ENCODE measurements around the gene TUT1. TPM values are rescaled to one million over a fixed set of nuclear protein-coding genes. Genes with fewer than 3 reads are reported as not detected.
A peak's percentile ranks its signal among the peaks of the same experiment; 100 is the strongest.
"Not testable (repeated sequence)": the region's sequence is repeated elsewhere in the genome, so short reads cannot be mapped to it uniquely, and the experiment has no call there.

Gene TUT1
- total RNA-seq, 1 donor from 2014 or later = 17.6 TPM

- peak; percentile 67 for DNase-seq
- no peak for ATAC-seq
These were observed 18.2 kb downstream of the TUT1 start for GRCh38 chr11:62573006-62573591.

DNA sequence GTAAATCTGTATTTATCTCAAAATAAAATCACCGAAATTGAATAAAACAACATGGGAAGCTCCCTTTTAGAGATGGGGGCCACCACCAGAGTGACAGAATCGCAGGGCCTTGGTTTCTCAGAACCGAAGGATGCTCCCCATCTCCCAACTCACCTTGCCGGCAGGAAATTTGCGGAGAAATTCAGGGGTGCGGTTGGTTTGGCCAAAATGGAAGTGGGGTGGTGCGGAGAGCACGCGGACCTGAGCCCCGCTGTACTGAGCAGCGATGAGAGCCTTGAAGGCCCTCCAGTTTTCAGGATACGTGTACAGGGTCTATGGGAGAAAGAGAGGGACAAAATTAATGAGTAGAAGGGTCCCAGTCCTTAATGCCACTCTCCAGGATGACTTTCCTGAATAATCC lies 18.9 kb downstream of the TUT1 start:
- peaks cover 64% of the 10 kb centered on the region for H3K36me3 ChIP-seq
- DNase-seq (no peak), ATAC-seq (no peak)
- peaks cover 32% of the 10 kb centered on the region for H3K4me1 ChIP-seq
- no peak overlapping the region for H3K27ac ChIP-seq
- no peaks in the 10 kb centered on the region for H3K9me3 ChIP-seq
- intact Hi-C loops (cut with DNase I) = no loop called here
- H3K4me3 ChIP-seq = peak overlapping the region; percentile 90
- no peak for TF ChIP-seq CTCF (IDR thresholded peaks at IDR 0.05)
- no peaks in the 10 kb centered on the region for H3K27me3 ChIP-seq

More at GRCh38 chr11:62573006-62573591, 18.2 kb downstream of the TUT1 start:
- intact Hi-C loops (cut with DNase I) = no loop called here
- peak overlapping the region; percentile 90 for H3K4me3 ChIP-seq
- peak overlapping the region; percentile 83 for H3K27ac ChIP-seq
- H3K9me3 ChIP-seq = no peaks in the 10 kb centered on the region
- no peaks in the 10 kb centered on the region for H3K27me3 ChIP-seq
- no peak for TF ChIP-seq CTCF (IDR thresholded peaks at IDR 0.05)
- peaks cover 61% of the 10 kb centered on the region for H3K36me3 ChIP-seq
- H3K4me1 ChIP-seq = peaks cover 32% of the 10 kb centered on the region

- H3K36me3 ChIP-seq = peaks cover 65% of the 10 kb centered on the region
- H3K9me3 ChIP-seq; DNase-seq; H3K27ac ChIP-seq; H3K4me3 ChIP-seq; ATAC-seq; H3K27me3 ChIP-seq; intact Hi-C loops (cut with DNase I): not testable (repeated sequence)
- H3K4me1 ChIP-seq = peaks cover 29% of the 10 kb centered on the region
These were observed 19.8 kb downstream of the TUT1 start for GRCh38 chr11:62571493-62571892.

DNA sequence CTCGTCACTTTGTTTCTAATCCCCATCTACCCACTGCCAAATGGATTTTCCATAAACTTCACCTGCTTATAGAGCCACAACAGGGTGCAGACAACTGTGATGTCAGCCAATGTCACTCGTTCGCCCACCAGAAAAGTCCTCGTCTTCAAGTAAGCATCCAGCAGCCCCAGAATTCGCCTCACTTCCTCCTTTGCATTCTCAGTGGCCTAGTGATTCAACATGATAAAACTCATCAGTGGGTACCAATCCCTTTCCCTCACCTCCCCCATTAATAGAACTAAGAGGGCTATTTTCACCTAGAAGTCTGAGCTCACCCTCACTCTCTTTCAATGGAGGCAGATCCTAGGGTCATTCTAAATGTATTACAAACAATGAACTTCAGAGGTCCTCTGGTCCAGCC lies 20.4 kb downstream of the TUT1 start:
- DNase-seq; H3K27me3 ChIP-seq; H3K4me3 ChIP-seq; intact Hi-C loops (cut with DNase I); H3K9me3 ChIP-seq; ATAC-seq; H3K27ac ChIP-seq: not testable (repeated sequence)
- peaks cover 23% of the 10 kb centered on the region for H3K4me1 ChIP-seq
- H3K36me3 ChIP-seq = peaks cover 65% of the 10 kb centered on the region

DNA sequence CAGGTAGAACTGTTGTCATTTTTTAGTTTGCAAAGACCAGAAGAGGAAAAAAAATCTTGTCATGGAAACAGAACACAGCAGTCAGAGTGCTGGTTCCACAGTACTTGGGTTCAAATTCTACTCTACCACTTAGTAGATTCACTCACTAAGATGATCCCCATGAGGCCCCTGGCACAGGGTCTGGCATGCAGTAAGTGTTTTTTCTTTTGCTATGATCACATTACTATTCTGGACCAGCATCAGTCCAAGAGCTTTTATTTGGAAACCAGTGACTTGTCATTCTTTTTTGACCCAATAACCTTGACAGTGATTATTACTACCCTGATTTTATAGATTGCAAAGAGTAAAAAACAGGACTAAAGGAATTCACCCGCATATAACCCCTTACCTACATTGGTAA lies 21.7 kb downstream of the TUT1 start:
- Histone ChIP-seq H3K27me3 (no peaks in the 10 kb centered on the region), H3K36me3 (peaks cover 76% of the 10 kb centered on the region), H3K4me3 (no peak overlapping the region), H3K27ac (no peak overlapping the region), H3K9me3 (no peaks in the 10 kb centered on the region), H3K4me1 (peaks cover 13% of the 10 kb centered on the region)
- DNase-seq (no peak), ATAC-seq (no peak)
- TF ChIP-seq CTCF (IDR thresholded peaks at IDR 0.05) = no peak
- intact Hi-C loops (cut with DNase I) = loop anchor here (5.0 kb wide), 1 partner anchor 147 kb away; no protein-coding TSS in a partner anchor

GRCh38 chr11:62567018-62567633 lies 24.2 kb downstream of the TUT1 start:
- H3K36me3 ChIP-seq = peaks cover 95% of the 10 kb centered on the region
- H3K9me3 ChIP-seq = no peaks in the 10 kb centered on the region
- H3K27me3 ChIP-seq = no peaks in the 10 kb centered on the region
- DNase-seq (no peak), ATAC-seq (no peak)
- no peak for TF ChIP-seq CTCF (IDR thresholded peaks at IDR 0.05)
- peaks cover 5% of the 10 kb centered on the region for H3K4me1 ChIP-seq
- intact Hi-C loops (cut with DNase I) = loop anchor here (5.0 kb wide), 1 partner anchor 145 kb away; no protein-coding TSS in a partner anchor
- H3K4me3 ChIP-seq = no peak overlapping the region
- H3K27ac ChIP-seq = no peak overlapping the region
